Loucy (cell line): ENCODE results near the gene MBP.

Experiments
- CTCF ChIP-seq: fragments of 200-600 bp; sonication (generic); conservative IDR thresholded peaks from 2 replicates; pipeline ENCODE4 v1.5.1; 2014; ENCODE audit warnings: mild to moderate bottlenecking, antibody characterized with exemption, low read length
- EZH2phosphoT487 ChIP-seq: fragments of 200-600 bp; IDR thresholded peaks from 2 replicates; pipeline ENCODE4 v1.6.1; 2018; ENCODE audit warnings: antibody characterized with exemption, mild to moderate bottlenecking, moderate library complexity, borderline replicate concordance

DNA sequence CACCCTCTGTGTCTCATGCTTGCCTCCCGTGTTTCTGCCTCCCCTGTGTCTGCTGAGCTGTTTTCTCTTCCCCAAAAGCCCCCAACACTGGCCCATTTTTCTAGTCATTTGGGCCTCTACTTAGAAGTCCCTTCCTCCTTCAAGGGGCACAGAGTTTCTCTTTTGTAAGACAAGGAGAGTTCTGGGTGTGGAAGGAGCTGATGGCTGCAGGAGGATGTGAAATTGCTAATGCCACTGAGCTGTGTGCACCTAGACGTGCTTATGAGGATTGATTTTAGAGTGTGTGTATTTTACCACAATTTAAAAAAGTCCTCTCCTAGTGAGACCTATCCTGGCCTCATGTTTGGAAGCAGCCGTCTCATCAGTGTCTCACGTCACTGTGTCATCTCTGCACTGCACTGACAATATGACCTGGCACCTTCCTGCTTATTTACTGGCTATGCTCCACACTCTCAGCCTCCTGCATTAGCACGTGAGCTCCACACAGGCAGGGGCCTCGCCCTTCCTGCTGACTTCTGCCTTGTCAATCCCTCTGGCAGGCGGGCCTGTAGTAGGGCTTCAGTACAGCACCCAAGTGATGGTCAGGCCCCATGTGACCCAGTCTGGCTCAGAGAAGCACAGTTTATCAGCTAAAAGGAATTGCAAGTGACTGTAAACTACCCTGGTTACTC, 8.0 kb upstream of the MBP start:
- no peak for TF ChIP-seq CTCF
- no peak for TF ChIP-seq EZH2phosphoT487
